ENCODE data around the gene FAM120A. TPM values are rescaled to one million over a fixed set of nuclear protein-coding genes. Genes with fewer than 3 reads are reported as not detected.

Gene FAM120A
- total RNA-seq, 1 experiment from 2014 or later = 53.3 TPM

GRCh38 chr9:93413530-93413929 is 38.0 kb upstream of the FAM120A start:
- Mint-ChIP-seq H3K9me3 (peaks cover 23% of the 10 kb centered on the region), H3K27me3 (ENCODE audit: low read depth) (peaks cover 17% of the 10 kb centered on the region), H3K27ac (no peak overlapping the region), H3K36me3 (peaks cover 7% of the 10 kb centered on the region), H3K4me3 (no peak overlapping the region), H3K4me1 (no peaks in the 10 kb centered on the region)
- no peak for ATAC-seq
- CTCF ChIA-PET = no interaction called here
- TF ChIP-seq E2F4 (CRISPR knock-in tag; IDR thresholded peaks at IDR 0.05; ENCODE audit: borderline replicate concordance, low read depth) (no peak), GABPB1 (CRISPR knock-in tag; IDR thresholded peaks at IDR 0.05) (no peak), JUN (CRISPR knock-in tag; IDR thresholded peaks at IDR 0.05) (no peak), NR2C2 (CRISPR knock-in tag; IDR thresholded peaks at IDR 0.05) (no peak), ZNF219 (CRISPR knock-in tag; IDR thresholded peaks at IDR 0.05; ENCODE audit: borderline replicate concordance) (no peak), ZNF671 (CRISPR knock-in tag; IDR thresholded peaks at IDR 0.05) (no peak), FOXK1 (CRISPR knock-in tag; IDR thresholded peaks at IDR 0.05) (no peak), ZNF512 (CRISPR knock-in tag; IDR thresholded peaks at IDR 0.05; ENCODE audit: borderline replicate concordance) (no peak), ZNF263 (CRISPR knock-in tag; IDR thresholded peaks at IDR 0.05; ENCODE audit: low read depth) (no peak), PRRX2 (CRISPR knock-in tag; IDR thresholded peaks at IDR 0.05) (no peak), JAZF1 (CRISPR knock-in tag; IDR thresholded peaks at IDR 0.05) (no peak), OVOL2 (CRISPR knock-in tag; IDR thresholded peaks at IDR 0.05; ENCODE audit: borderline replicate concordance) (no peak), CBFB (CRISPR knock-in tag; IDR thresholded peaks at IDR 0.05; ENCODE audit: low read depth) (no peak), ESRRA (CRISPR knock-in tag; IDR thresholded peaks at IDR 0.05; ENCODE audit: borderline replicate concordance) (no peak), ARID4B (CRISPR knock-in tag; IDR thresholded peaks at IDR 0.05; ENCODE audit: borderline replicate concordance) (no peak), MAX (CRISPR knock-in tag; IDR thresholded peaks at IDR 0.05) (no peak), ATF3 (CRISPR knock-in tag; conservative IDR thresholded peaks at IDR 0.05) (no peak), TEAD1 (CRISPR knock-in tag; IDR thresholded peaks at IDR 0.05) (no peak), ETV6 (CRISPR knock-in tag; IDR thresholded peaks at IDR 0.05) (no peak)
- DNase-seq (ENCODE audit: low spot score) = no peak
- POLR2A ChIA-PET = no interaction called here

- POLR2A ChIA-PET = no interaction called here
- H3K27ac Mint-ChIP-seq = no peak overlapping the region
- H3K4me3 Mint-ChIP-seq = no peak overlapping the region
Measured at GRCh38 chr9:93415176-93415690, 36.3 kb upstream of the FAM120A start.

More at GRCh38 chr9:93415176-93415690, 36.3 kb upstream of the FAM120A start:
- Mint-ChIP-seq H3K36me3 (peaks cover 11% of the 10 kb centered on the region), H3K9me3 (peaks cover 31% of the 10 kb centered on the region), H3K27me3 (ENCODE audit: low read depth) (peaks cover 17% of the 10 kb centered on the region), H3K4me1 (no peaks in the 10 kb centered on the region)
- DNase-seq (ENCODE audit: low spot score) = no peak
- TF ChIP-seq ZNF317 (CRISPR knock-in tag; IDR thresholded peaks at IDR 0.05; ENCODE audit: borderline replicate concordance, low read depth) = no peak
- no peak for TF ChIP-seq IRF1 (CRISPR knock-in tag; IDR thresholded peaks at IDR 0.05)
- no peak for TF ChIP-seq NFYB (CRISPR knock-in tag; conservative IDR thresholded peaks at IDR 0.05; ENCODE audit: low read depth)
- no peak for TF ChIP-seq SMAD4 (CRISPR knock-in tag; IDR thresholded peaks at IDR 0.05)
- CTCF ChIA-PET = no interaction called here
- ATAC-seq = no peak

All from WTC11 (cell line).